ENCODE data around the gene ENDOU.
"Not testable (repeated sequence)": the region's sequence is repeated elsewhere in the genome, so short reads cannot be mapped to it uniquely, and the experiment has no call there.

ENDOU gene

GRCh38 chr12:47672068-47672467, 53.2 kb downstream of the ENDOU start:
- no peak for DNase-seq

GRCh38 chr12:47667935-47668334, 57.4 kb downstream of the ENDOU start:
- not testable (repeated sequence) for DNase-seq
